Measurements from ENCODE around the gene STRIP2.
"Not testable (repeated sequence)": the region's sequence is repeated elsewhere in the genome, so short reads cannot be mapped to it uniquely, and the experiment has no call there.

Gene STRIP2

DNA sequence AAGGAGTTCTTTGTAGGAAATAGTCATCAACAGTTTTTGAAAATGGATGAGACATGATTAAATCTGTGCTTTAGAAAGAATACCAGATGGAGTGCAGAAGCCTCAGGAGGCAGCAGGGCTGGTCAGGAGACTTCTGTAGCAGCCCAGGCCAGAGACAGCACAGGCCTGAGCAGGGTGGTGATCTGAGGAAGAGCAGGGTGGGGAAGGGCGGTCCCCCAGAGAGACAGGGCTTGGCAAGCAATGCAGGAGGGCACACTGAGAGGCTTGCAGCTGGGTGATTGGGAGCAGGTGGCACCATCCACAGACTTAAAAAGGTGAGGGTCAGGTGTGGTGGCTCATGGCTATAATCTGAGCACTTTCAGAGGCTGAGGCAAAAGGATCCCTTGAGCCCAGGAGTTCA lies 63.8 kb downstream of the STRIP2 start:
- no peak for DNase-seq

DNA sequence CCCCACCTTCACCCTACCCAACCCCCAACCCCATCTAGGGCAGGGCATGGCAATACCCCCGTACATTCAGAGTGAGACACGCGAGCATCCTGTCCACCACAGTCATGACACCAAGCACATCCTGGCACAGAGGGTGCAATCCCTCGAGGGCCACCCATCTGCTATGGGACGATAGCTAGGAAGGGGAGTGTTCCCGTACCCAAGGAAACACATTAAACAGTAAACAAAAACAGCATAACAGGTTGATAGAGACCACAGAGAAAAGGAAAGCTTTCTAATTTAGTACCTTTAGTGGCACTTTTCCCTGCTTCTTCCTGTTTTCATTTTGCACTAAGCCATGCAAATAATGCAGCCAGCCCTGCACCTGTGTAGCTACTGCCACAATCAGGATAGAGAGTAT lies 65.8 kb downstream of the STRIP2 start:
- DNase-seq, result peak in 1 of 2 donors; percentile 40

DNA sequence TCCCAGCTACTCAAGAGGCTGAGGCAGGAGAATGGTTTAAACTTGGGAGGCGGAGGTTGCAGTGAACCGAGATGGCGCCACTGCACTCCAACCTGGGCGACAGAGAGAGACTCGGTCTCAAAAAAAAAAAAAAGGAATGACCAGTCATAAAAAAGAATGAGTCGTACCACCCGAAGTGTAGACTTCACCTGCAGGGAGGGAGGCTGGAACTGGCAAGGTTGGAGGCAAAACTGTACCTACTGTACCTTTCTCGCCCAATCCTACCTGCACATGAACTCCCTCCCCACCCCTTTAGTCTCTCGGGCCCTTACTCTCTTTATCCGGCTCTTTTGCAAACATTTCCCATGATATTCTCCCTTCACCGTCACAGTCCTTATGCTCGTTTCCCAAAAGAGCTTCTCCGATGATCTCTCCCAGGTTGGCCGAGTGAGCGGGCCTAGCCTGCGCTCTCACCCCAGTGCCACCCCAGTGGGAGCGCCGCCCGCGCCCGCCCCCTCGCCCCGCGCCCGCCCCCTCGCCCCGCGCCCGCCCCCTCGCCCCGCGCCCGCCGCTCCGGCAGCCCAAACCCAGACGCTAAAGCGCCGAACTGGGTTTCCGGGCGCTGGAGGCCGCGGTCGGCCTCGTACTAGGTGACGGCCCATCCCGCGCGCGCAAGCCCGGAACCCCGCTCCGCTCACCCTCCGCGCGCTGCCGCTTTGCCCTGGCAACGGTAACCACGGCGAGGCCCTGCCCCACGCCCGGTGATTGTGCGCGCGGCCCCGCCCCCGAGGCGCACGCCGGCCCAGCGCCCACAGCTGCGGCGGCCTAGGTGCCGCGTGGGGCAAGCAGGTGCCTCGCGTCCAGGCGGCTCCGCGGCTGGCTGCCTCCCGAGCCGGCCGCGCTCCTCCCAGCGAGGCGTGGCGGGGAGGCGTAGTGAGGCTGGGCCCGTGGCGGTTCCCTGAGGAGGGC lies 67.8 kb downstream of the STRIP2 start, which contains the start of gene SMKR1:
Gene SMKR1, plus strand, starts transcription at position 772 of the 948 bp plus-strand sequence. CDS start 294 bp downstream, outside the sequence.
- DNase-seq, result peak; percentile 95 to 96

DNA sequence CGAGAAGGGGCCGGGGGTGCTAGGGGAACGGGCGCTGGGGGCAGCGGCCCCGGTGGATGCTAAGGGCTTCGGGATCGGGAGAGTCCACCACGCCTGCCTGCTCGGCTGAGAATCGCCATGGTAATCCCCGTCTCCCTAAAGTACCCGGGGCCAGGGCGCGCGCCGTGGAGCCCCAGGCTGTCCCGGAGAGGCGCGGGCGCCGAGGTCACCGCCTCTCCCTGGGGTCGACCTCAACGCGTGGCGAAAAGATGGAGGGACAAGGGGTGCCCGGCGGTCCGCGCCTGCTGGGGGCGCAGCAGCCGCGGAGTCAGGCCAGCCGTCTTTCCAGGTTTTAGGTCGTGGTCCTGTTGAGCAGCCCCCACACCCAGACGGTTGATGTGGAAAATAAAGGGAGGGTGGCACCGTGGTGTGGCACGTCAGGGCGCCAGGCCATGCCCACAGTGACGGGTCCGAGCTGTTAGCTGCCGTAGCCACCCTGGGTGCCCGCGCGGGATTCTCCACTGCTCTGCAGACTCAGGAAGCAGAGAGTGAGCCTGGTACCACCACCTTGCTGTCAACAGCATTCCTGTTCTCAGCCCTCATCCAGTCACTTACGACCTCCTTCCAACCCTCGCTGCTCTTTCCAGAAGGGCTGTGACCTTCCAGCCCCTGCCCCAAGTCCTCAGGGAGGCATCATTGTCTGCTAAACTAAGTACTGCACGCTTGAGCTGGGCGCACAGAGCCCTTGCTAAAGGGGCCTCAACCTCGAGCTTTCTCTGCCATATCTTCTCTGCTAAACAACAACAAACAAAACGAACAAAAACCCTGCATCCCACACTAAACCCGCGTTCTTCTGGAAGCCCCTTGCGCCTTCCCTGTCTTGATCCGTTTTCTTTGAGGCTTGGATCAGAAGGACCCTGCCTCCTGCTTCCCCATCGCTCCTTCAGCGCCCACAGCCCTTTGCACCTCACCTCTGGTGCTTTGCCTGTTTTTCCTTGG lies 68.8 kb downstream of the STRIP2 start:
- no peak for DNase-seq

DNA sequence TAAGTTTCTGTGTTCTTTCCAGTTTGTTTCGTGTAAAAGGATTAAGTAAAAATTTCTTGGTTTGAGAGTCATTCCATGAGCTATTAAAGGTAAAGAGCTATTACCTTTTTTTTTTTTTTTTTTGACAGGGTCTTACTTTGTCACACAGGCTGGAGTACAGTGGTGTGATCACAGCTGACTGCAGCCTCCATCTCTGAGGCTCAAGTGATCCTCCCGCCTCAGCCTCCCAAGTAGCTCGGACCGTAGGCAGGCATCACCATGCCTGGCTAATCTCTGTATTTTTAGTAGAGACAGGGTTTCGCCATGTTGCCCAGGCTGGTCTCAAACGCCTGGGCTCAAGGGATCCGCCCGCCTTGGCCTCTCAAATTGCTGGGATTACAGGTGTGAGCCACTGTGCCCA lies 69.5 kb downstream of the STRIP2 start:
- DNase-seq, result no peak

DNA sequence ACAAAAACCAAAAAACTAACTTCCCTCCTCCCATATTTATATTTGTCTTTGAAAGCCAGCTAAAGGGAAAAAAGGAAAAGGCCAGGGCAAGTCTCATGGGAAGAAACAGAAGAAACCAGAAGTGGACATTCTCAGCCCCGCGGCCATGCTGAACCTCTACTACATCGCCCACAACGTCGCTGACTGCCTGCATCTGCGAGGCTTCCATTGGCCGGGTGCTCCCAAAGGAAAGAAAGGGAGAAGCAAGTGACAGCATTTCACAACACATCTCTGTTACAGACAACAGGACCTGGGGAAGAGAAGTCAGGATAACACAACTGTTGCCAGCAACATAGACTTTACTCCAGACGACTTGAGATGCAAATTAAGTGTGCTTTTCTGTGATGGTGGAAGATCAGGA lies 78.0 kb downstream of the STRIP2 start:
- no peak for DNase-seq

DNA sequence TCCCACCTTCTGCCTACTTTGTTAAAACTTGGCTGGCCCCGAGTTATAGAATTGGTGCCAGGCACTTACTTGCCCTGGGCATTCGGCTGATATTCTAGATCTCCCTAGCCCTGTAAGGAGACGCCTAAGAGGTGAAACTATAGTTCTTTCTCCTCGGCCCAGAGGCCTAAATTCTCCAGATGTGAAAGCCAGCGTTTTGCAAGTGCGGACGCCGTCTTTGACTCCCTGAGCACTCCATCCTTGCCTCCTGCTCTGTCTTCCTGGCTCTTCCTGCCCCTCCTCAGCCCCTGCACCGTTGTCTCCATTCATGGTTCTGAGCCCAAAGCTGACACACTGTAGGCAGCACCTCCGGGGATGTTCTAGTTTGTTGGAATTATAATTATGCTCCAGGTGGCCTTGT lies 79.3 kb downstream of the STRIP2 start:
- DNase-seq, result no peak

DNA sequence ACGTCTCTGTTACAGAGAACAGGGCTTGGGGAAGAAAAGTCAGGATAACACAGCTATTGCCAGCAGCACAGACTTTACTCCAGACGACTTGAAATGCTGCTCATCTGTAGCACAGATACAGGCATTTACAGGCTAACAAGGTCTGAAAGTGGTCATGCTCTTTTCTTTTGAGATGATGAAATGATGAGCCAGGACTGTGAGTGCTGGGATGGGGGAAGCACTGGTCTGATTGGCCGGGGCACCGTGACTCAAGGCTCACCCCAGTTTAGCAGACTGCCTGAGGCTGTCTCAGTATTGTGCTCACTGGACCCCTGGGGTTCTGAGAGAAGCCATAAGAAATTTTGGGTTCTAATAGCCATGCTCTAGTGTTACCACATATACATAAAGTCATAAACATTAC lies 80.5 kb downstream of the STRIP2 start:
- no peak for DNase-seq

DNA sequence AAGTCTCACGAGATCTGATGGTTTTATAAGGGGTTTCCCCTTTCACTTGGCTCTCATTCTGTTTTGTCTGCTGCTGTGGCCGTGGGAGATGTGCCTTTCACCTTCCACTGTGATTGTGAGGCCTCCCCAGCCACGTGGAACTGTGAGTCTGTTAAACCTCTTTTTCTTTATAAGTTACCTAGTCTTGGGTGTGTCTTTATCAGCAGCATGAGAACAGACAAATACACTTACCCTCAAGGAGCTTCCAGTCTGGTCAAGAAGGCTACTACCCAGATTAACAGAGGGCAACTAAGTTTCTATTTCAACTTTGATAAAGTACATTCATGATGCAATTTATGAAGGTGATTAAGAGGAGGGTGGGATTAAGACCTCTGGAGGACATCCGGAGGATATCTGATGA lies 81.1 kb downstream of the STRIP2 start:
- no peak for DNase-seq

DNA sequence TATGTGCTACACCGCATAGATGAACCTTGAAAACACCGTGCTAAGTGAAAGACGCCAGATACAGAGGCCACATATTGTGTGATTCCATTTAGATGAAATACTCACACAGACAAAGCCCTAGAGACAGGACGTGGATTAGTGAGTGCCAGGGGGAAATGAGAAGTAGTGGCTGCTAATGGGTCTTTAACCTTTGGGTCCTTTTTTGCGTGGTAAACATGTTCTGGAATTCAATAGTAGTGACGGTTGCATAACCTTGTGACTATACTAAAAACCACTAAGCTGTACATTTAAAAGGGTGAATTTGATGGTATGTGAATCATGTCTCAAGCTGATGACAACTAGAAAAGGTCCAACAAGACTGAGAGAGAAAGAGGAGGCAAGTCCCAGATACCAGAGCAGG lies 83.7 kb downstream of the STRIP2 start:
- DNase-seq, result no peak

DNA sequence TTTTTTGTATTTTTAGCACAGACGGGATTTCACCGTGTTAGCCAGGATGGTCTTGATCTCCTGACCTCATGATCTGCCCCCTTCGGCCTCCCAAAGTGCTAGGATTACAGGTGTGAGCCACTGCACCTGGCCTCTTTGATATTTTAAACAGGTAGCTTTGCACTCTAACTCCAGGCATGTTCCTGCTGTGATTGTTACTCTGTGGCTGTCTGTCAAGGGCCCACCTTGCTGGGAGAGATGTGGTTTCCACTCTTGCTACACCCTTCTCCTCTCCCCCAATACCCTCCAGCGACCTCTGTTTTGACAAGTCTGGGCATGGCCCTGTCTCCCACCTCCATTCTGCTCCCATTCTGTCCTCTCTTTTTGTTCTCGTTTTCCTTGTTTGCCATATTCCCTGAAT lies 85.2 kb downstream of the STRIP2 start:
- DNase-seq, result no peak

DNA sequence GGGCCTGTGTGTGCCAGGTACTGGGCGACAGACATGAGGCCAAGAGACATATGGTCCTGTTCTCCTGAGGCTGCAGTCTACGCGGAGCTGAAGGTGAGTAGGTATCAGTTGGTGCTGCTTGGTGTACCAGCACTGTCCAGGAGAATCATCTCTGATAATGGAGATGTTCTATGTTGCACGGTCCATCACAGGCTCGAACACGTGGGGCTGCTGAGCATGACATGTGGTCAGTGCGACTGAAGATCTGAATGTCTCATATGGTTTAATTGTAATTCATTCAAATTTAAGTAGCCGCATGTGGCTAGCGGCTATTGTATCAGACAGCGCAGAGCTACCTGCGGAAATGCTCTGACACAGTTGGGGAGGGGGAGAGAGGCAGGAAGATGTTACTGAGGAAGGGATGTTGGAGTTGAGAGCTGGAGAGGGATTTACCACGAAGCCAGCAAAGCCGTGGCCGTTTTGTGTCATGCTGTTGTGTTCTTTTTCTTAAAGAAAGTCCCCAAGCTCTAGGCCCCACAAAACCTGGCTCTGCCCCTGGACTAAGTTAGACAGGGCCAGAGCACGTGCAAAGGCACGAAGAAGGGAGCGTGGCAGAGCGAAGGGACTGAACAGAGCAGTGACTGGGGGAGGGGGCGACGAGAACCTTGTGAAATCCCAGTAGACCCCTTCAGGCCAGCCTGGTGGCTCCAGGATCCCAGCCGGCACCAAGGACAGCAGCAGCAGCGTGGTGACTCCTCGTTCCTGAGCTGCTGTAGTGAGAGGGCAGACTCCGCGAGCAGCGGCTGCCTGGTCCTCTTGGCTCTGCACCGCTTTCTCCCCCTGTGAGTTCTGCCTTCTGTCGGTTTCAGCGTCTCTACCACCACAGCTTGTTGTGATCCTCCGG lies 88.1 kb downstream of the STRIP2 start:
- DNase-seq, result no peak

DNA sequence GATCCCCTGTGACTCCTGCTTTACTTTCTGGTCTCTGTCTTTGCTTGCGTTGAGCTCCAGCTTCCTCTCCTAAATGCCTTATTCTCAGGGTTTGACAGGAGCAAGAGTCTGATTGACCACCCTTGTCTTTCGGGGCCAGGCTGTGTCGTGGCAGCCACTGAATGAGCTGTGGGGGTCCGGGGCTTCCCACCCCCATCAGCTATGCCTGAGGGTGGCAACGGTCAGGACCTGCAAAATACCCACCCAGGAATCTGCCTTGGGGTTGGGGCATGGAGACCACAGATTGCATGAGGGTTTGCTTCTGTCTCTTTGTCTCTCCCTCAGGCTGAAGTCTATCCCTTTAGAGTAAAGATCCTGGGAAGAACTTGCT lies 88.7 kb downstream of the STRIP2 start:
- DNase-seq, result no peak

DNA sequence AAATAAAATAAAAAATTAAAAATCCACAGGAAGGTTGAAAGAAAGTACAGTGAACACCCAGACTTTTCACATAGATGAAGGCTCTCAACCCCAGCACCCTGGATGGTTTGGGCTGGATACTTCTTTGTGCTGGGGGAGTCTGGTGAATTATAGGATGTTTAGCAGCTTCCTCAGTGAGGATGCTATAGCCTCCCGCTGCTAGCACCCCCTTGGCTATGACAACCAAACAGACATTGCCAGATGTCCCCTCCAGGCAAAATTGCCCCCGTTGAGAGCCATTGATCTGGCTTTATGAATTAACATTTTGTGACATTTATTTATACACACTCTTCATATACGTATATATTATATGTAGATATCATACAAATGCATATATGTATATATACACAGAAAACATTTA lies 89.7 kb downstream of the STRIP2 start:
- DNase-seq, result no peak

DNA sequence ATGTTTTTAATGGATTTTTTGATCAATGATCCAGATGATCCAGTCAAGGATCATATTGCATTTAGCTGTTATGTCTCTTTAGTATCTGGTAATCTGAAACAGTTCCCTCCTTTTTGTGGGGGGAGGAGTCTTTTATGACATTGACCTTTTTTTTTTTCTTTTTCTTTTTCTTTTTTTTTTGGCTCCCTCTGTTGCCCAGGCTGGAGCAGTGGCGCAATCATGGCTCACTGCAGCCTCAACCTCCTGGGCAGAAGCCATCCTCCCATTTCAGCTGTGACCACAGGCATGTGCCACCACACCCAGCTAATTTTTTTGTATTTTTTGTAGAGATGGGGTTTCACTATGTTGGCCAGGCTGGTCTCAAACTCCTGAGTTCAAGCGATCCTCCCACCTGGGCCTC lies 90.2 kb downstream of the STRIP2 start:
- not testable (repeated sequence) for DNase-seq

DNA sequence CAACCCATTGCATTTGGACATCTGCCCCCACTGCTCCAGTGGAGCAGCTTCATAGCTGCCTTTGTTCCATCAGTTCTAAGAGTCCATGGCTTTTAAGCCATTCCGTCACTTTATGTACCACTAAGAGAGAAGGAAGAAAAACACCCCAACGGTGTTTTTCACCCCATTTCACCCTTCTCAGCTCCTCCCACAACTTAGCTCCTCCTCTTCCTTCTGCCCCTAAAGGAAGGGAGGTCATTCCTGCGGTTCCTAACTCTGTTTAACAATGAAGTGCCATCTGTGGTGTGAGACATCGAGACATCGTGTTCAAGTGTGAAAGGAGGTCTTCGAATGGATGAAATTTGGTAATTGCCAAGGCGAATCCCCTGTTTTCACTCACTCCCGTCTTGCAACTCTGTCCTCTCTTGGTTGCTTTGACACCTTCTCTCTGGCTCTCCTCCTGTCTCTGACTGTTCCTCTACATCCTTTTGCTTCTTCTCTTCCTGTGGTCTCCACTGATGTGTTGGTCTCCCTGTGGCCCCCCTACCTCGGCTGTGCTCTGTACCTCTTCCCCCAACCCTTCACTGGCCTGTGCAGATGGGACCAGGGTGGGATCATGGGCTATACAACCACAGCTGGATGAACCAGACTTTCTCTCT lies 91.1 kb downstream of the STRIP2 start:
- no peak for DNase-seq

DNA sequence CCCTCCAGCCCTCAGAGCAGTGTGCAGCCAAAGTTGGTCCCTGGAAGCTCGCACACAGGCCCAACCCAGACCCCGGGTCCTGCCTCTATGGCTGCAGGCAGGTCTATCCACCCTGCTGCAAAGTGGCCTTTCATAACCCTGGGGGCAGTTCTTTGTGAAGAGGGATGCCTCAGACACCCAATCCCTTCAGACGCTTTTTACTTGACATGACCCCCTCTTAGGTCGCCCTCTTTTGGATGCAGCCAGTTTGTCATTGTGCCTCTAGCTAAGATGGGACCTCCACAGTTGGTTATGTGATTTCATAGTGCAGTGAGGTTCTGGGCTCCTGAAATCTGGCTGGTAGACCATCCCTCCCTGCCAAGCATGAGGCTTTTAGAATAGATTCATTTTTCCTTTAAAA lies 95.4 kb downstream of the STRIP2 start:
- no peak for DNase-seq

DNA sequence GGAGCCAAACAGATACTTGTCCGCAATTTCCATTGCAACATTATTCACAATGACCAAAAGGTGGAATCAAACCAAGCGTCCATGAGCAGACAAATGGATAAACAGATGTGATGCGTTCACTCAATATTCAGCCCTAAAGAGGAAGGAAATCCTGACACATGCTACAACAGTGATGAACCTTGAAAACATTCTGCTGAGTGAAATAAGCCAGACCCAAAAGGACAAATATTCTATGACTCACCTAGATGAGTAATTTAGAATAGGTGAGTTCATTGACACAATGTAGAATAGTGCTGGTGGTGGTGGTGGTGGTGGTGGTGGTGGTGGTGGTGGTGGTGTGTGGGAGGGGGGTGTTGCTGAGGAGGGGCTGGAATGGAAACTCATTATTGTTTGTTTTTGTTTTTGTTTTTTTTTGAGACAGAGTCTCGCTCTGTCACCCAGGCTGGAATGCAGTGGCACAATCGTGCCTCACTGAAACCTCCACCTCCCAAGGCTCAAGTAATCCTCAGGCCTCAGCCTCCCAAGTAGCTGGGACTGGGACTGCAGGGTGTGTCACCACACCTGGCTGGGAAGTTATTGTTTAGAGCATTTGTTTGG lies 96.7 kb downstream of the STRIP2 start:
- DNase-seq, result no peak

DNA sequence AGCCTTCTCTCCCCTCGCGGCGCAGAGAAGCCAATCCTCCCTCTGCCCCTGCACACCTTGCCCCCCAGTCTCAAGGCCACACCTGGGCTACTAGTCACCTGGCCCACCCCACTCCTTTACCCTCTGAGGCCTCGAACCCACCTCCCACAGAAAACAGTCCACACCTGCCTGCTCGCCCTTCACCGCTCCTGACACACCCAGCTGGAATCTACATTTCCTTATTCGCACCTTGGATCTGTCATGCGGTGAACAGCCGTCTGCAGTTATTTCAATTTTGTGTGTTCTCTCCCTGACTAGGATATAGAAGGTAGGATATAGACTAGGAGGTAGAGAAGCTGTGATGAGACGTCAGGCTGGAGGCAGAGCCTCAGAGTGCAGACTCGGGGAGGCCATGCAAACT lies 97.5 kb downstream of the STRIP2 start:
- no peak for DNase-seq

DNA sequence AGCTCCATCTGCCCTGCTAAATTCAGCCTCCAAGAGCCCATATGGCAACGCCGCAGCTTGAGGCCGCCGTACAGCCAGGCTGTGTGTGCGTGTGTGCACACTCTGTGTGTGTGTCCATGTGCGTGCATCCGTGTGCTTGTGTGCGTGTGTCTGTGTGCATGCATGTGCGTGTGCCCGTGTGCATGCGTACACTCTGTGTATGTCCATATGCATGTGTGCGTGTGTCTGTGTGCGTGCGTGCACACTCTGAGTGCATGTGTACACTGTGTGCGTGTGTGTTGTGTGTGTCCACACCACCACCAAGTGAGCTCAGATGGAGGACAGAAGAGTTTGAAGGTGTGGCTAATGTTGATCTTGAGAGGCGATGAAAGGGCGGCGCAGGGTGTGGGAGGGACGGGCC lies 98.1 kb downstream of the STRIP2 start:
- no peak for DNase-seq

DNA sequence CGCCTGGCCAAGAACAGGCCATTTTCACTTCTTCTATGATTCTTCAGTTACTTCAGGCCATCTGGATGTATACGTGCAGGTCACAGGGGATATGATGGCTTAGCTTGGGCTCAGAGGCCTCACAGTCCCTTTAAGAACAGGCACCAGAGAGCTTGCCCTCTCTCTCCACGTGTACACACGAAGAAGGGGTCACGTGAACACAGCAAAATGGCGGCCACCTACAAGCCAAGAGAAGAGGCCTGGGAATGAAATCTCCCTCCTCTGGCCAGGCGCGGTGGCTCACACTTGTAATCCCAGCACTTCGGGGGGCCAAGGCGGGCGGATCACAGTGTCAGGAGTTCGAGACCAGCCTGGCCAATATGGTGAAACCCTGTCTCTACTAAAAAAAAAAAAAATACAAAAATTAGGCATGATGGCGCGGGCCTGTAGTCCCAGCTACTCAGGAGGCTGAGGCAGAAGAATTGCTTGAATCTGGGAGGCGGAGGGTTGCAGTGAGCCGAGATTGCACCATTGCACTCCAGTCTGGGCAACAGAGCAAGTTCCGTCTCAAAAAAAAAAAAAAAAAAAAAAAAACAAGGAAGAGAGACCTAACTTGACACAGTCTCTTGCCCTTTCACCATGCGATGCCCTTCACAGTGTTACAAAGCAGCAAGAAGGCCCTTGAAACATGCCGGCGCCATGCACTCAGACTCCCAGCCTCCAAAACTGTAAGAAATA lies 100.5 kb downstream of the STRIP2 start:
- DNase-seq, result not testable (repeated sequence)

All from CD4-positive, alpha-beta T cell treated with Interleukin-1 beta for 1 hour (primary cell).